HEK293 (cell line): Measurements from ENCODE around the gene FLRT3.

Source experiments
- BCL11A ChIP-seq: fragments of 450-650 bp; formaldehyde crosslinking; IDR thresholded peaks from 2 replicates; pipeline ENCODE4 v1.5.1; 2016; ENCODE audit warnings: low read depth, missing biosample characterization, missing genetic modification characterization
- EGR2 ChIP-seq: fragments of 450-650 bp; formaldehyde crosslinking; IDR thresholded peaks from 2 replicates; pipeline ENCODE4 v1.5.1; 2016; ENCODE audit warnings: low read depth, missing biosample characterization, missing genetic modification characterization
- GLI4 ChIP-seq: fragments of 450-650 bp; formaldehyde crosslinking; IDR thresholded peaks from 2 replicates; pipeline ENCODE4 v1.5.1; 2016; ENCODE audit warnings: missing biosample characterization, missing genetic modification characterization
- HIC1 ChIP-seq: fragments of 450-650 bp; formaldehyde crosslinking; IDR thresholded peaks from 2 replicates; pipeline ENCODE4 v1.5.1; 2016; ENCODE audit warnings: missing biosample characterization, missing genetic modification characterization
- KLF16 ChIP-seq: fragments of 450-650 bp; formaldehyde crosslinking; IDR thresholded peaks from 2 replicates; pipeline ENCODE4 v1.5.1; 2017; ENCODE audit warnings: missing biosample characterization, missing genetic modification characterization
- PRDM10 ChIP-seq: fragments of 450-650 bp; formaldehyde crosslinking; IDR thresholded peaks from 2 replicates; pipeline ENCODE4 v1.5.1; 2016; ENCODE audit warnings: missing biosample characterization, missing genetic modification characterization
- RBAK ChIP-seq: fragments of 450-650 bp; formaldehyde crosslinking; IDR thresholded peaks from 2 replicates; pipeline ENCODE4 v1.5.1; 2016; ENCODE audit warnings: missing biosample characterization, missing genetic modification characterization
- TRIM28 ChIP-seq: IDR thresholded peaks from 2 replicates; pipeline ENCODE4 v1.6.1; 2011; ENCODE audit warnings: low read length, control low read depth, borderline replicate concordance
- ZBTB17 ChIP-seq: fragments of 450-650 bp; formaldehyde crosslinking; IDR thresholded peaks from 2 replicates; pipeline ENCODE4 v1.5.1; 2016; ENCODE audit warnings: missing biosample characterization, missing genetic modification characterization
- ZBTB26 ChIP-seq: fragments of 450-650 bp; formaldehyde crosslinking; optimal IDR thresholded peaks from 2 replicates; pipeline ENCODE3; 2016; ENCODE audit warnings: missing biosample characterization, mild to moderate bottlenecking, missing genetic modification characterization
- ZBTB7A ChIP-seq: fragments of 450-650 bp; formaldehyde crosslinking; IDR thresholded peaks from 2 replicates; pipeline ENCODE4 v1.5.1; 2016; ENCODE audit warnings: low read depth, missing biosample characterization, missing genetic modification characterization
- ZFP3 ChIP-seq: fragments of 450-650 bp; formaldehyde crosslinking; IDR thresholded peaks from 2 replicates; pipeline ENCODE4 v1.5.1; 2016; ENCODE audit warnings: low read depth, missing biosample characterization, missing genetic modification characterization
- ZNF114 ChIP-seq: fragments of 450-650 bp; formaldehyde crosslinking; IDR thresholded peaks from 2 replicates; pipeline ENCODE4 v1.5.0; 2017; ENCODE audit warnings: missing biosample characterization, missing genetic modification characterization
- ZNF169 ChIP-seq: fragments of 450-650 bp; formaldehyde crosslinking; IDR thresholded peaks from 2 replicates; pipeline ENCODE4 v1.5.1; 2016; ENCODE audit warnings: missing biosample characterization, missing genetic modification characterization
- ZNF174 ChIP-seq: fragments of 450-650 bp; formaldehyde crosslinking; IDR thresholded peaks from 2 replicates; pipeline ENCODE4 v1.5.0; 2017; ENCODE audit warnings: missing biosample characterization, mild to moderate bottlenecking, missing genetic modification characterization
- ZNF2 ChIP-seq: fragments of 450-650 bp; formaldehyde crosslinking; IDR thresholded peaks from 2 replicates; pipeline ENCODE4 v1.5.1; 2016; ENCODE audit warnings: missing biosample characterization, missing genetic modification characterization
- ZNF202 ChIP-seq: fragments of 450-650 bp; formaldehyde crosslinking; IDR thresholded peaks from 2 replicates; pipeline ENCODE4 v1.5.1; 2016; ENCODE audit warnings: missing biosample characterization, missing genetic modification characterization, borderline replicate concordance
- ZNF214 ChIP-seq: fragments of 450-650 bp; formaldehyde crosslinking; IDR thresholded peaks from 2 replicates; pipeline ENCODE4 v1.5.1; 2017; ENCODE audit warnings: missing biosample characterization, mild to moderate bottlenecking, missing genetic modification characterization, borderline replicate concordance
- ZNF341 ChIP-seq: fragments of 450-650 bp; formaldehyde crosslinking; IDR thresholded peaks from 2 replicates; pipeline ENCODE4; 2016; ENCODE audit warnings: low read depth, missing biosample characterization, missing genetic modification characterization
- ZNF366 ChIP-seq: fragments of 450-650 bp; formaldehyde crosslinking; conservative IDR thresholded peaks from 2 replicates; pipeline ENCODE4 v1.5.1; 2016; ENCODE audit warnings: missing biosample characterization, missing genetic modification characterization
- ZNF404 ChIP-seq: fragments of 450-650 bp; formaldehyde crosslinking; IDR thresholded peaks from 2 replicates; pipeline ENCODE4 v1.5.1; 2017; ENCODE audit warnings: missing biosample characterization, missing genetic modification characterization
- ZNF544 ChIP-seq: fragments of 450-650 bp; formaldehyde crosslinking; IDR thresholded peaks from 2 replicates; pipeline ENCODE4 v1.5.0; 2017; ENCODE audit warnings: missing biosample characterization, missing genetic modification characterization
- ZNF549 ChIP-seq: fragments of 450-650 bp; IDR thresholded peaks from 2 replicates; pipeline ENCODE4 v1.5.1; 2018; ENCODE audit warnings: missing biosample characterization, missing genetic modification characterization, mild to moderate bottlenecking, inconsistent platforms, moderate library complexity
- ZNF561 ChIP-seq: fragments of 450-650 bp; IDR thresholded peaks from 2 replicates; pipeline ENCODE4 v1.5.1; 2018; ENCODE audit warnings: missing biosample characterization, missing genetic modification characterization, borderline replicate concordance
- ZNF571 ChIP-seq: fragments of 450-650 bp; formaldehyde crosslinking; IDR thresholded peaks from 2 replicates; pipeline ENCODE4 v1.5.0; 2017; ENCODE audit warnings: missing biosample characterization, missing genetic modification characterization
- ZNF596 ChIP-seq: fragments of 450-650 bp; IDR thresholded peaks from 2 replicates; pipeline ENCODE4 v1.5.0; 2018; ENCODE audit warnings: missing biosample characterization, mild to moderate bottlenecking, missing genetic modification characterization, moderate library complexity
- ZNF600 ChIP-seq: fragments of 450-650 bp; formaldehyde crosslinking; IDR thresholded peaks from 2 replicates; pipeline ENCODE4 v1.5.1; 2016; ENCODE audit warnings: missing biosample characterization, missing genetic modification characterization
- ZNF610 ChIP-seq: fragments of 450-650 bp; formaldehyde crosslinking; IDR thresholded peaks from 2 replicates; pipeline ENCODE4 v1.5.1; 2016; ENCODE audit warnings: missing biosample characterization, missing genetic modification characterization, borderline replicate concordance
- ZNF654 ChIP-seq: fragments of 450-650 bp; formaldehyde crosslinking; IDR thresholded peaks from 2 replicates; pipeline ENCODE4 v1.5.1; 2016; ENCODE audit warnings: low read depth, missing biosample characterization, missing genetic modification characterization
- ZNF692 ChIP-seq: fragments of 450-650 bp; formaldehyde crosslinking; IDR thresholded peaks from 2 replicates; pipeline ENCODE4 v1.5.1; 2016; ENCODE audit warnings: missing biosample characterization, missing genetic modification characterization
- ZSCAN4 ChIP-seq: fragments of 450-650 bp; formaldehyde crosslinking; IDR thresholded peaks from 2 replicates; pipeline ENCODE4 v1.5.1; 2017; ENCODE audit warnings: missing biosample characterization, missing genetic modification characterization

FLRT3 gene

GRCh38 chr20:14337400-14338171 is at the start of gene FLRT3 (continued):
- TF ChIP-seq ZBTB17: peak; percentile 69
- no peak for TF ChIP-seq ZFP3 (tag by site-specific recombination)
- peak; percentile 62 for TF ChIP-seq PRDM10 (tag by site-specific recombination)
- TF ChIP-seq ZNF174 (tag by site-specific recombination): no peak
- peak; percentile 84 for TF ChIP-seq ZNF341 (tag by site-specific recombination)
- no peak for TF ChIP-seq ZBTB7A (tag by site-specific recombination)
- TF ChIP-seq ZNF202 (tag by site-specific recombination): no peak
- TF ChIP-seq ZNF571 (tag by site-specific recombination): no peak
- no peak for TF ChIP-seq ZNF114 (tag by site-specific recombination)
- TF ChIP-seq ZNF169 (tag by site-specific recombination): no peak
- TF ChIP-seq KLF16 (tag by site-specific recombination): no peak
- peak; percentile 80 for TF ChIP-seq EGR2
- TF ChIP-seq ZNF596: no peak
- peak; percentile 29; the same call in 1 of the 2 replicates for TF ChIP-seq ZNF692 (tag by site-specific recombination)
- peak; percentile 44; the same call in 1 of the 2 replicates for TF ChIP-seq ZNF366 (tag by site-specific recombination)
- 0 out of 2 replicates have a peak, but pooled peaks have one; percentile 41 for TF ChIP-seq ZNF2 (tag by site-specific recombination)
- TF ChIP-seq GLI4 (tag by site-specific recombination): no peak
- TF ChIP-seq ZNF654 (tag by site-specific recombination): peak; percentile 86
- no peak for TF ChIP-seq RBAK (tag by site-specific recombination)
- no peak for TF ChIP-seq ZNF544 (tag by site-specific recombination)
- no peak for TF ChIP-seq ZNF610 (tag by site-specific recombination)
- no peak for TF ChIP-seq ZNF404 (tag by site-specific recombination)
- TF ChIP-seq ZNF561 (tag by site-specific recombination): 0 out of 2 replicates have a peak, but pooled peaks have one; percentile 39
- peak; percentile 59; the same call in 1 of the 2 replicates for TF ChIP-seq ZNF600
- TF ChIP-seq BCL11A (tag by site-specific recombination): no peak
- peak; percentile 18; the same call in 1 of the 2 replicates for TF ChIP-seq HIC1 (tag by site-specific recombination)
- no peak for TF ChIP-seq ZNF214
- peak; percentile 75; the same call in 1 of the 2 replicates for TF ChIP-seq TRIM28
- no peak for TF ChIP-seq ZNF549 (tag by site-specific recombination)
- no peak for TF ChIP-seq ZBTB26 (tag by site-specific recombination)
- no peak for TF ChIP-seq ZSCAN4 (tag by site-specific recombination)
